Measurements from ENCODE around the gene TGFBRAP1. TPM values are rescaled to one million over a fixed set of nuclear protein-coding genes. Genes with fewer than 3 reads are reported as not detected.

TGFBRAP1 gene
- total and polyA plus RNA-seq, 2 donors (not counting 3 experiments of a cell fraction or from before 2014, with no cell fraction given), result 25.4 to 37.6 TPM

DNA sequence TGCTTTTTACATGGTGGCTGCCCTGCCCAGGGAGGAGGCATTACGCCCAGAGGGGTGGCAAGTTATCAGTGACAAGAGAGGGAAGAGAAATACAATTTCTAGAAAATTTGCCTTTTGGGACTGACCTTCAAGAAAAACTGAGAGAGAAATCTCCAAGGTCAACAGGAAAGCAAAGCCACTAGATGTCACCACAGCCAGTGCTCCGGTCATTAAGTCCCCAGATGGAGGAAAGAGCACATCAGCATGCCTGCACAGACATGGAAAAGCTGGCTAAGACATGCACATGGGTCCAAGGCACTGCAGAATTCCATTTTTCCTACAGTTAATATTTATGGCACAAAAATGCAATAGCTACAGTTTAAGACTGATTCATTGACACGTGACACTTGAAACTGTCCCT lies 48.3 kb upstream of the TGFBRAP1 start:
- CTCF ChIA-PET, result interaction anchor here (4.5 kb wide), 1 partner anchor 143 kb away, joined by 16 read pairs; no protein-coding TSS in a partner anchor
- Histone ChIP-seq H3K9me3 (replicated peaks; ENCODE audit: control insufficient read depth, insufficient read depth, low read length) (no peaks in the 10 kb centered on the region), H3K9me1 (replicated peaks; ENCODE audit: control insufficient read depth, extremely low read depth, insufficient read depth, low read length) (no peaks in the 10 kb centered on the region), H3K36me3 (ENCODE audit: control insufficient read depth in 2 of 2, extremely low read depth in 1 of 2, insufficient read depth in 2 of 2, low read length in 2 of 2) (peaks cover 43 to 52% of the 10 kb centered on the region in 2 experiments), H3K4me2 (ENCODE audit: insufficient read depth, low read length) (no peak overlapping the region), H4K20me1 (replicated peaks; ENCODE audit: control insufficient read depth, extremely low read depth, insufficient read depth, low read length) (no peaks in the 10 kb centered on the region), H3K79me2 (ENCODE audit: control insufficient read depth, insufficient read depth, low read length) (peaks cover 94% of the 10 kb centered on the region), H3K4me3 (replicated peaks in 1 of 3; ENCODE audit: insufficient read depth in 1 of 3, low read depth in 1 of 3, low read length in 3 of 3) (no peak overlapping the region), H3K27ac (ENCODE audit: insufficient read depth, low read depth, low read length) (peak overlapping the region; percentile 92), H3K4me1 (ENCODE audit: control insufficient read depth, extremely low read depth, insufficient read depth, low read length) (peaks cover 82% of the 10 kb centered on the region), H3K9ac (replicated peaks; ENCODE audit: extremely low read depth, insufficient read depth, low read length) (no peak overlapping the region), H2AFZ (ENCODE audit: low read depth, low read length) (no peak overlapping the region), H3K27me3 (ENCODE audit: control insufficient read depth in 2 of 2, insufficient read depth in 2 of 2, low read length in 2 of 2) (no peaks in the 10 kb centered on the region)
- no peak for DNase-seq (ENCODE audit: low read depth, low spot score)
- intact Hi-C loops (cut with micrococcal nuclease), result no loop called here
- BruUV-seq (replicated peaks), result no TSS peak
- FAIRE-seq, result no peak
- POLR2A ChIA-PET, result no interaction called here
- TF ChIP-seq, protein P1, sequence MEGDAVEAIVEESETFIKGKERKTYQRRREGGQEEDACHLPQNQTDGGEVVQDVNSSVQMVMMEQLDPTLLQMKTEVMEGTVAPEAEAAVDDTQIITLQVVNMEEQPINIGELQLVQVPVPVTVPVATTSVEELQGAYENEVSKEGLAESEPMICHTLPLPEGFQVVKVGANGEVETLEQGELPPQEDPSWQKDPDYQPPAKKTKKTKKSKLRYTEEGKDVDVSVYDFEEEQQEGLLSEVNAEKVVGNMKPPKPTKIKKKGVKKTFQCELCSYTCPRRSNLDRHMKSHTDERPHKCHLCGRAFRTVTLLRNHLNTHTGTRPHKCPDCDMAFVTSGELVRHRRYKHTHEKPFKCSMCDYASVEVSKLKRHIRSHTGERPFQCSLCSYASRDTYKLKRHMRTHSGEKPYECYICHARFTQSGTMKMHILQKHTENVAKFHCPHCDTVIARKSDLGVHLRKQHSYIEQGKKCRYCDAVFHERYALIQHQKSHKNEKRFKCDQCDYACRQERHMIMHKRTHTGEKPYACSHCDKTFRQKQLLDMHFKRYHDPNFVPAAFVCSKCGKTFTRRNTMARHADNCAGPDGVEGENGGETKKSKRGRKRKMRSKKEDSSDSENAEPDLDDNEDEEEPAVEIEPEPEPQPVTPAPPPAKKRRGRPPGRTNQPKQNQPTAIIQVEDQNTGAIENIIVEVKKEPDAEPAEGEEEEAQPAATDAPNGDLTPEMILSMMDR (IDR thresholded peaks at IDR 0.05; ENCODE audit: extremely low read depth in 1 of 2, insufficient read depth in 1 of 2, low read depth in 1 of 2, low read length in 2 of 2), result no peak
- no peak for TF ChIP-seq MAX (IDR thresholded peaks at IDR 0.05; ENCODE audit: insufficient read depth, insufficient read length)
- peak; percentile 49 for TF ChIP-seq POLR2A (IDR thresholded peaks at IDR 0.05; ENCODE audit: low read depth, low read length)
- no peak for TF ChIP-seq GATA2 (IDR thresholded peaks at IDR 0.05; ENCODE audit: insufficient read depth, insufficient read length, low read depth, low read length)
- TF ChIP-seq POLR2AphosphoS5 (IDR thresholded peaks at IDR 0.05; ENCODE audit: insufficient read depth, low read depth, low read length), result no peak
- dilution Hi-C loops (cut with MboI; ENCODE audit: extremely low pct_ligation_motif_present, low sequenced_read_pairs), result no loop called here

DNA sequence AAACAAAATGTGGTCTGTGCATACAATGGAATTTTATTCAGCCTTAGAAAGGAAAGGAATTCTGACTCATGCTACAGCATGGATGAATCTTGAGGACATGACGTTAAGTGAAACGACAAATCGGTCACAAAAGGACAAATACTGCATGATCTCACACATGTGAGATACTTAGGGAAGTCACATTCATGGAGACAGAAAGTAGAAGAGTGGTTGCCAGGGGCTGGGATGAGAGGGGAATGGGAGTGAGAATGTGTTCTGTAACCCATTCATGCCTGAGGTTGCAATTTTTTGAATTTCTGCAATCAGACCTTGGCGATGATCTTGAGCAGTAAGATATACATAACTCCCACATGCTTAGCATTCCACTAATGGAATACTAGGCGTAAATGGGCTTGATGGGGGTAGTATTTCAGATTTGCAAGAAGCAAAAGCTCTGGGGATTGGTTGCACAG lies 47.3 kb upstream of the TGFBRAP1 start:
- H3K27ac ChIP-seq (ENCODE audit: insufficient read depth, low read depth, low read length), result peak overlapping the region; percentile 92
- H3K4me1 ChIP-seq (ENCODE audit: control insufficient read depth, extremely low read depth, insufficient read depth, low read length), result peaks cover 75% of the 10 kb centered on the region
- intact Hi-C loops (cut with micrococcal nuclease), result loop anchor here (1.0 kb wide), 2 partner anchors 12 to 16 kb away; no protein-coding TSS in a partner anchor
- BruUV-seq (replicated peaks), result TSS peak; percentile 61
- dilution Hi-C loops (cut with MboI; ENCODE audit: extremely low pct_ligation_motif_present, low sequenced_read_pairs), result no loop called here
- ChIA-PET CTCF (interaction anchor here (0.6 to 4.5 kb wide), 2 partner anchors 40 to 144 kb away, joined by 3 to 16 read pairs; no protein-coding TSS in a partner anchor), POLR2A (no interaction called here)
- no peak overlapping the region for H2AFZ ChIP-seq (ENCODE audit: low read depth, low read length)
- peak; percentile 66 for FAIRE-seq
- H3K4me2 ChIP-seq (ENCODE audit: insufficient read depth, low read length), result no peak overlapping the region
- H3K79me2 ChIP-seq (ENCODE audit: control insufficient read depth, insufficient read depth, low read length), result peaks cover 91% of the 10 kb centered on the region
- H3K36me3 ChIP-seq (ENCODE audit: control insufficient read depth in 2 of 2, extremely low read depth in 1 of 2, insufficient read depth in 2 of 2, low read length in 2 of 2), result peaks cover 45 to 52% of the 10 kb centered on the region in 2 experiments
- peak; percentile 89 for DNase-seq (ENCODE audit: low read depth, low spot score)
- TF ChIP-seq GATA2 (IDR thresholded peaks at IDR 0.05; ENCODE audit: insufficient read depth, insufficient read length, low read depth, low read length) (no peak), POLR2A (IDR thresholded peaks at IDR 0.05; ENCODE audit: low read depth, low read length) (peak; percentile 33), MYC (IDR thresholded peaks at IDR 0.05; ENCODE audit: low read depth, low read length) (no peak), POLR2AphosphoS5 (IDR thresholded peaks at IDR 0.05; ENCODE audit: insufficient read depth, low read depth, low read length) (peak; percentile 61), EZH2 (IDR thresholded peaks at IDR 0.05; ENCODE audit: borderline replicate concordance, low read depth, low read length, severe bottlenecking) (no peak), JUN (IDR thresholded peaks at IDR 0.05; ENCODE audit: borderline replicate concordance, insufficient read depth, insufficient read length, low read depth) (peak; percentile 95), FOS (IDR thresholded peaks at IDR 0.05; ENCODE audit: borderline replicate concordance, insufficient read depth, low read length) (peak; percentile 73), MAX (IDR thresholded peaks at IDR 0.05; ENCODE audit: insufficient read depth, insufficient read length) (no peak)
- TF ChIP-seq, protein P1 (IDR thresholded peaks at IDR 0.05; ENCODE audit: extremely low read depth in 1 of 2, insufficient read depth in 1 of 2, low read depth in 1 of 2, low read length in 2 of 2), result no peak
- H3K4me3 ChIP-seq (replicated peaks in 1 of 3; ENCODE audit: insufficient read depth in 1 of 3, low read depth in 1 of 3, low read length in 3 of 3), result no peak overlapping the region
- no peaks in the 10 kb centered on the region for H3K9me3 ChIP-seq (replicated peaks; ENCODE audit: control insufficient read depth, insufficient read depth, low read length)
- no peaks in the 10 kb centered on the region for H4K20me1 ChIP-seq (replicated peaks; ENCODE audit: control insufficient read depth, extremely low read depth, insufficient read depth, low read length)
- no peaks in the 10 kb centered on the region for H3K27me3 ChIP-seq (ENCODE audit: control insufficient read depth in 2 of 2, insufficient read depth in 2 of 2, low read length in 2 of 2)
- H3K9me1 ChIP-seq (replicated peaks; ENCODE audit: control insufficient read depth, extremely low read depth, insufficient read depth, low read length), result no peaks in the 10 kb centered on the region
- H3K9ac ChIP-seq (replicated peaks; ENCODE audit: extremely low read depth, insufficient read depth, low read length), result peak overlapping the region; percentile 27
